IMR-90 (cell line): ENCODE data around the gene YJEFN3. TPM values are rescaled to one million over a fixed set of nuclear protein-coding genes. Genes with fewer than 3 reads are reported as not detected.

Experiments
- ATAC-seq: fragments of 200-7000 bp; cut with Tn5 transposase; 2 replicates; pipeline ENCODE4 v1.9.1; 2020; ENCODE audit warnings: low read depth, mild to moderate bottlenecking, moderate library complexity
- BruUV-seq: library from RNA; stranded (reverse); fragments of 400-500 nt; replicated peaks from 2 replicates; lab custom pipeline; 2021; lab: Mats Ljungman, UMichigan
- CTCF ChIA-PET: fragments of 300-600 bp; formaldehyde crosslinking; extraction: SDS; loops from one replicate; lab custom pipeline; 2021; ENCODE audit warnings: antibody characterized with exemption; lab: Yijun Ruan, JAX
- POLR2A ChIA-PET: fragments of 300-600 bp; sonication (Branson Sonifier 250); formaldehyde crosslinking; loops from one replicate; lab custom pipeline; 2022; ENCODE audit warnings: antibody characterized with exemption; ENCODE audit not compliant: unreplicated experiment; lab: Charles Lee
- DNase-seq: peaks from one replicate; pipeline ENCODE4 v3.0.0; 2013
- H2AFZ ChIP-seq: replicated peaks from 2 replicates; pipeline ENCODE3; 2013; ENCODE audit warnings: low read length, mild to moderate bottlenecking; ENCODE audit not compliant: poor library complexity
- H2AK5ac ChIP-seq: 2 replicates; pipeline ENCODE4 v1.6.1; 2013; ENCODE audit warnings: low read depth, low read length, inconsistent platforms
- H2AK9ac ChIP-seq: replicated peaks from 2 replicates; pipeline ENCODE3; 2013; ENCODE audit warnings: mild to moderate bottlenecking, low read depth, low read length, moderate library complexity; ENCODE audit not compliant: poor library complexity
- H2BK120ac ChIP-seq: 2 replicates; pipeline ENCODE4 v1.6.1; 2013; ENCODE audit warnings: low read depth, low read length, inconsistent platforms
- H2BK15ac ChIP-seq: 3 replicates; pipeline ENCODE4 v1.6.1; 2013; ENCODE audit warnings: low read depth, low read length, inconsistent platforms
- H2BK20ac ChIP-seq: 2 replicates; pipeline ENCODE4 v1.6.1; 2013; ENCODE audit warnings: low read depth, mild to moderate bottlenecking, inconsistent platforms, low read length, moderate library complexity
- H2BK5ac ChIP-seq: 2 replicates; pipeline ENCODE4 v1.6.1; 2013; ENCODE audit warnings: mild to moderate bottlenecking, low read depth, low read length, inconsistent platforms; ENCODE audit not compliant: poor library complexity, severe bottlenecking
- H3K14ac ChIP-seq: replicated peaks from 2 replicates; pipeline ENCODE4 v1.6.1; 2013; ENCODE audit warnings: low read depth, low read length, inconsistent platforms
- H3K18ac ChIP-seq: 2 replicates; pipeline ENCODE4 v1.6.1; 2013; ENCODE audit warnings: low read depth, low read length, control low read depth
- H3K23ac ChIP-seq: 2 replicates; pipeline ENCODE4 v1.6.1; 2013; ENCODE audit warnings: low read depth, low read length, inconsistent platforms
- H3K27ac ChIP-seq: 2 replicates; pipeline ENCODE4 v1.5.1; 2013; ENCODE audit warnings: mild to moderate bottlenecking, control low read depth, low read length; ENCODE audit not compliant: insufficient read depth
- H3K27me3 ChIP-seq: 2 replicates; pipeline ENCODE4 v1.6.1; 2013; ENCODE audit warnings: low read length; ENCODE audit not compliant: control insufficient read depth, insufficient read depth
- H3K36me3 ChIP-seq: 2 replicates; pipeline ENCODE4 v1.6.1; 2013; ENCODE audit warnings: low read length, mixed read lengths; ENCODE audit not compliant: control insufficient read depth, insufficient read depth
- H3K4ac ChIP-seq: 2 replicates; pipeline ENCODE4 v1.6.1; 2013; ENCODE audit warnings: low read depth, low read length, inconsistent platforms
- H3K4me1 ChIP-seq: 2 replicates; pipeline ENCODE4 v1.6.1; 2013; ENCODE audit warnings: low read length, mixed read lengths; ENCODE audit not compliant: control insufficient read depth, insufficient read depth
- H3K4me2 ChIP-seq: 2 replicates; pipeline ENCODE4 v1.6.1; 2013; ENCODE audit warnings: low read depth, mild to moderate bottlenecking, control low read depth, low read length, moderate library complexity
- H3K4me3 ChIP-seq: 2 replicates; pipeline ENCODE4 v1.5.1; 2013; ENCODE audit warnings: low read depth, mild to moderate bottlenecking, control low read depth, low read length, moderate library complexity; ENCODE audit not compliant: insufficient read depth
- H3K56ac ChIP-seq: 2 replicates; pipeline ENCODE4 v1.6.1; 2013; ENCODE audit warnings: low read length, inconsistent platforms; ENCODE audit not compliant: insufficient read depth; ENCODE audit errors: extremely low read depth
- H3K79me1 ChIP-seq, 2 experiments: 2 replicates each; pipeline ENCODE4 v1.6.1; 2013; ENCODE audit warnings: low read length in 2 of 2, inconsistent platforms in 1 of 2, low read depth in 1 of 2
- H3K9ac ChIP-seq: 2 replicates; pipeline ENCODE4 v1.6.1; 2013; ENCODE audit warnings: low read depth, low read length, control low read depth
- H3K9me1 ChIP-seq: 2 replicates; pipeline ENCODE4 v1.6.1; 2013; ENCODE audit warnings: low read length, inconsistent platforms; ENCODE audit not compliant: insufficient read depth
- H3K9me3 ChIP-seq: 2 replicates; pipeline ENCODE4 v1.6.1; 2013; ENCODE audit warnings: low read length; ENCODE audit not compliant: control insufficient read depth, insufficient read depth
- H4K20me1 ChIP-seq: 2 replicates; pipeline ENCODE4 v1.6.1; 2013; ENCODE audit warnings: low read length, inconsistent platforms; ENCODE audit not compliant: insufficient read depth
- H4K5ac ChIP-seq: 2 replicates; pipeline ENCODE4 v1.6.1; 2013; ENCODE audit warnings: mild to moderate bottlenecking, low read depth, low read length, control low read depth
- H4K8ac ChIP-seq, 2 experiments: 2 replicates each; pipeline ENCODE4 v1.6.1; 2013; ENCODE audit warnings: low read depth in 2 of 2, low read length in 2 of 2, control low read depth in 1 of 2, inconsistent platforms in 1 of 2
- H4K91ac ChIP-seq: 2 replicates; pipeline ENCODE4 v1.6.1; 2013; ENCODE audit warnings: low read depth, low read length, inconsistent platforms; ENCODE audit not compliant: insufficient read depth
- CEBPB ChIP-seq: IDR thresholded peaks from 2 replicates; pipeline ENCODE4 v1.6.1; 2012; ENCODE audit warnings: low read depth, low read length, improper control_type of control experiment
- CHD1 ChIP-seq: IDR thresholded peaks from 2 replicates; pipeline ENCODE4 v1.6.1; 2012; ENCODE audit warnings: low read depth, low read length, improper control_type of control experiment
- NFE2L2 ChIP-seq: fragments of 150-350 bp; IDR thresholded peaks from 2 replicates; pipeline ENCODE4 v1.6.1; 2016; ENCODE audit warnings: low read depth, mild to moderate bottlenecking, low read length
- RAD21 ChIP-seq: IDR thresholded peaks from 2 replicates; pipeline ENCODE4 v1.6.1; 2012; ENCODE audit warnings: low read length, improper control_type of control experiment
- RCOR1 ChIP-seq: IDR thresholded peaks from 2 replicates; pipeline ENCODE4 v1.6.1; 2012; ENCODE audit warnings: mild to moderate bottlenecking, low read length, improper control_type of control experiment; ENCODE audit not compliant: insufficient replicate concordance
- WGBS, 2 experiments: methylation state at CpG; one replicate each; pipeline versions ENCODE4 v1.1.5 to v1.1.7; 2013; ENCODE audit warnings: missing lambda C conversion rate in 2 of 2; ENCODE audit not compliant: insufficient read length in 1 of 2; ENCODE audit errors: extremely low coverage in 2 of 2; 5-methylcytosine and 5-hydroxymethylcytosine counted together
- dilution Hi-C: fragments of 300-500 bp; cut with HindIII; formaldehyde crosslinking; loops from one replicate; pipeline ENCODE4 v1.14.3; 2018; ENCODE audit warnings: low sequenced_read_pairs; ENCODE audit not compliant: unreplicated experiment
- in situ Hi-C: fragments of 300-500 bp; cut with MboI; formaldehyde crosslinking; loops from 3 replicates; pipeline ENCODE4 v1.14.3; 2019; ENCODE audit warnings: low sequenced_read_pairs, inconsistent platforms, mixed read lengths
- intact Hi-C: fragments of 100-400 bp; cut with micrococcal nuclease; formaldehyde crosslinking; loops from 2 replicates; pipeline ENCODE4 v1.10.0; 2022
- polyA plus RNA-seq, 3 experiments: library from polyadenylated mRNA; depleted of rRNA; stranded (reverse); fragments of >200 nt; gene quantifications; 2 replicates each; pipeline ENCODE4 v1.2.3, GENCODE V29; 2012; ENCODE audit warnings: low replicate concordance in 1 of 3
- total RNA-seq: library from RNA; depleted of rRNA; stranded (reverse); fragments of >200 nt; gene quantifications from 2 replicates; pipeline ENCODE4 v1.2.3, GENCODE V29; 2012
- TF ChIP-seq, protein P1 (sequence below): fragments of 150-350 bp; IDR thresholded peaks from 2 replicates; pipeline ENCODE4 v1.6.1; 2016; ENCODE audit warnings: low read depth, mild to moderate bottlenecking, low read length, moderate library complexity, borderline replicate concordance
- TF ChIP-seq, protein P2 (sequence below): conservative IDR thresholded peaks from 2 replicates; pipeline ENCODE4 v1.5.1; 2012; ENCODE audit warnings: mild to moderate bottlenecking, low read depth, low read length, improper control_type of control experiment
- TF ChIP-seq, protein P3 (sequence below): fragments of 150-350 bp; IDR thresholded peaks from 2 replicates; pipeline ENCODE4 v1.6.1; 2017; ENCODE audit warnings: mild to moderate bottlenecking, antibody characterized with exemption, low read length, low read depth

The YJEFN3 gene
- total and polyA plus RNA-seq, 2 of the 4 experiments (the other 2 are of a cell fraction): 0.72 to 4.0 TPM

DNA sequence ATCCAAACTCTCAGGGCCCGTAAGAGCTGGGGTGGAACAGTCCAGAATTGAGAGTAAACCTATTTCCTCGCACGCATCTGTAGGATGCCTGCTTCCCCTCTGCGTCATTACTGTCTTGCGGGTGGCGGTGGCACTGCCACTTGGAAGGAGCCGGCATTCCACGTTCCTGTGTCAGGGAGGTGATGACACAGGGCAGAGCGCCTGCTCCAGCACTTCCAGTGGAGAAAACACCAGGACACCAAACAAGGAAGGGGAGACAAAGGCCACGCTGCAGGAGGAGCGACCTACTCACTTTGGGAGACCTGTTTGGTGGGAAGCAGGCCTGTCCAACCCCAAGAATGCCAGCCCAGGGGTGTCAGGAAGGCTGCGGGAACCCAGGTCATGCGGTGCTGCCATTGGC, 52.7 kb downstream of the YJEFN3 start:
- DNase-seq (no peak), ATAC-seq (no peak)
- H2AK9ac ChIP-seq: no peak overlapping the region
- ChIA-PET POLR2A (no interaction called here), CTCF (no interaction called here)
- intact Hi-C loops: no loop called here
- no peaks in the 10 kb centered on the region for H3K27me3 ChIP-seq
- H4K8ac ChIP-seq: no peak overlapping the region
- no peak overlapping the region for H3K18ac ChIP-seq
- H3K23ac ChIP-seq: no peak overlapping the region
- no peak overlapping the region for H2BK5ac ChIP-seq
- no peak overlapping the region for H2AK5ac ChIP-seq
- H3K9me3 ChIP-seq: no peaks in the 10 kb centered on the region
- no peak overlapping the region for H4K91ac ChIP-seq
- no peak overlapping the region for H2AFZ ChIP-seq
- no peak overlapping the region for H3K27ac ChIP-seq
- H3K56ac ChIP-seq: no peak overlapping the region
- H3K4me2 ChIP-seq: no peak overlapping the region
- dilution Hi-C loops: no loop called here
- no peak overlapping the region for H3K4ac ChIP-seq
- H3K14ac ChIP-seq: no peak overlapping the region
- H2BK120ac ChIP-seq: no peak overlapping the region
- no TSS peak for BruUV-seq
- no peaks in the 10 kb centered on the region for H4K20me1 ChIP-seq
- 91% methylated on average over 10 of the region's 13 CpGs; no CpG with 5 or more reads in 1 of the 2 experiments for WGBS, 2 experiments
- H3K9ac ChIP-seq: no peak overlapping the region
- no peaks in the 10 kb centered on the region for H3K36me3 ChIP-seq
- no peaks in the 10 kb centered on the region for H3K9me1 ChIP-seq
- no peak for TF ChIP-seq RCOR1
- no peak for TF ChIP-seq NFE2L2
- TF ChIP-seq, protein P1, sequence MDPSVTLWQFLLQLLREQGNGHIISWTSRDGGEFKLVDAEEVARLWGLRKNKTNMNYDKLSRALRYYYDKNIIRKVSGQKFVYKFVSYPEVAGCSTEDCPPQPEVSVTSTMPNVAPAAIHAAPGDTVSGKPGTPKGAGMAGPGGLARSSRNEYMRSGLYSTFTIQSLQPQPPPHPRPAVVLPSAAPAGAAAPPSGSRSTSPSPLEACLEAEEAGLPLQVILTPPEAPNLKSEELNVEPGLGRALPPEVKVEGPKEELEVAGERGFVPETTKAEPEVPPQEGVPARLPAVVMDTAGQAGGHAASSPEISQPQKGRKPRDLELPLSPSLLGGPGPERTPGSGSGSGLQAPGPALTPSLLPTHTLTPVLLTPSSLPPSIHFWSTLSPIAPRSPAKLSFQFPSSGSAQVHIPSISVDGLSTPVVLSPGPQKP: no peak
- TF ChIP-seq, protein P2, sequence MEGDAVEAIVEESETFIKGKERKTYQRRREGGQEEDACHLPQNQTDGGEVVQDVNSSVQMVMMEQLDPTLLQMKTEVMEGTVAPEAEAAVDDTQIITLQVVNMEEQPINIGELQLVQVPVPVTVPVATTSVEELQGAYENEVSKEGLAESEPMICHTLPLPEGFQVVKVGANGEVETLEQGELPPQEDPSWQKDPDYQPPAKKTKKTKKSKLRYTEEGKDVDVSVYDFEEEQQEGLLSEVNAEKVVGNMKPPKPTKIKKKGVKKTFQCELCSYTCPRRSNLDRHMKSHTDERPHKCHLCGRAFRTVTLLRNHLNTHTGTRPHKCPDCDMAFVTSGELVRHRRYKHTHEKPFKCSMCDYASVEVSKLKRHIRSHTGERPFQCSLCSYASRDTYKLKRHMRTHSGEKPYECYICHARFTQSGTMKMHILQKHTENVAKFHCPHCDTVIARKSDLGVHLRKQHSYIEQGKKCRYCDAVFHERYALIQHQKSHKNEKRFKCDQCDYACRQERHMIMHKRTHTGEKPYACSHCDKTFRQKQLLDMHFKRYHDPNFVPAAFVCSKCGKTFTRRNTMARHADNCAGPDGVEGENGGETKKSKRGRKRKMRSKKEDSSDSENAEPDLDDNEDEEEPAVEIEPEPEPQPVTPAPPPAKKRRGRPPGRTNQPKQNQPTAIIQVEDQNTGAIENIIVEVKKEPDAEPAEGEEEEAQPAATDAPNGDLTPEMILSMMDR: no peak
- TF ChIP-seq, protein P3, sequence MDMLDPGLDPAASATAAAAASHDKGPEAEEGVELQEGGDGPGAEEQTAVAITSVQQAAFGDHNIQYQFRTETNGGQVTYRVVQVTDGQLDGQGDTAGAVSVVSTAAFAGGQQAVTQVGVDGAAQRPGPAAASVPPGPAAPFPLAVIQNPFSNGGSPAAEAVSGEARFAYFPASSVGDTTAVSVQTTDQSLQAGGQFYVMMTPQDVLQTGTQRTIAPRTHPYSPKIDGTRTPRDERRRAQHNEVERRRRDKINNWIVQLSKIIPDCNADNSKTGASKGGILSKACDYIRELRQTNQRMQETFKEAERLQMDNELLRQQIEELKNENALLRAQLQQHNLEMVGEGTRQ: no peak
- TF ChIP-seq CHD1: no peak
- no peak for TF ChIP-seq CEBPB
- no peak for TF ChIP-seq RAD21
- H3K4me3 ChIP-seq: no peak overlapping the region
- no peak overlapping the region for H4K5ac ChIP-seq
- H2BK20ac ChIP-seq: no peak overlapping the region
- no peaks in the 10 kb centered on the region for H3K79me1 ChIP-seq
- no peak overlapping the region for H2BK15ac ChIP-seq
- no peaks in the 10 kb centered on the region for H3K4me1 ChIP-seq
- in situ Hi-C loops: no loop called here
